NCI-H1105 (cell line): Measurements from ENCODE around the gene ARID1A.

Experiments
- DNase-seq: peaks from one replicate; lab custom pipeline; 2025; lab: John Stamatoyannopoulos, UW

Gene ARID1A

DNA sequence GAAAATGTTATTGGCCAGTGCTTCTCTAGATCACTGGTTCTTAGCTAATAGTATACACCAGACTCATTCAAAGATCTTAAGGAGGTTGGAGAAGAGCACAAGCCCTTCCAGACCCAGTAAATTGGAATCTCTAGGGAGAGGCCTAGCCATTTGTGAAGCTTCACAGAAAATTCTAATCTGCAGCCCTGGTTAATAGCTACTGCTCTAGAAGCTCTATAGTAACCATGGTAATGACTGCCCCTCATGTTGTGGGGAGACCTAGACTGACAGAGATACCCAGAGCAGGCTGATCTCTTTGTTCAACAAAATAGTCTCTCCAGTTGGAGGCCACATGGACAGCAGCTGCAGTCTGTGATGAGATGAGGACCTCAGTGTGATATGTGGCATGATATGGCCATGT lies 31.7 kb downstream of the ARID1A start:
- no peak for DNase-seq

DNA sequence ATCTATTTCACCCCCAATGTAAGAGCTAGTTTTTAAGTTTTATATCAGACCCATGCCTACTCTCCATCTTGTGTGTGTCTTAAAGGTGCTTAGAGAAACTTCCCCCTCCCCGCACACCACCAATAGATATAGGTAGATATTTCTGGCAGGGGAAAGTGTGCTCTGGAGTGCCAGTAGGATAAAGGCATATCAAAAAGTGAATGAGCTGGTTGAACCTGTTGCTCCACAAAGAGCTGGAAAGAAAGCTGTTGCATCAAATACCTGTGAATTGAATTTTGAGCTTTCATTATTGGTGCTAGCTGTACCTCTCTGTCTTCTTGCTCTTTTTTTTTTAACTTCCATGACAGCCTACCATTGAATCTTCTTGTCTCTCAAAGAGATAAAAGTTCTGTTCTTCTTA lies 32.8 kb downstream of the ARID1A start:
- no peak for DNase-seq

DNA sequence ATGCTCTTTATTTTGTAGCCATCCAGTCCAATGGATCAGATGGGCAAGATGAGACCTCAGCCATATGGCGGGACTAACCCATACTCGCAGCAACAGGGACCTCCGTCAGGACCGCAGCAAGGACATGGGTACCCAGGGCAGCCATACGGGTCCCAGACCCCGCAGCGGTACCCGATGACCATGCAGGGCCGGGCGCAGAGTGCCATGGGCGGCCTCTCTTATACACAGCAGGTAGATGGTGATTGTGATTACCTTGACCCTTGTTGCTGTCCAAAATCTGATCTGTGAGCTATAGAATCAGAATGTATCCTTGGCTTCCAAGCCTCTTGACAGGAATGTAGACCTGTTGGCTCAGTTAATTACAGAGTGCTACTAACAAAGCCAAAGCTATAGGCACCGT lies 33.8 kb downstream of the ARID1A start:
- no peak for DNase-seq

DNA sequence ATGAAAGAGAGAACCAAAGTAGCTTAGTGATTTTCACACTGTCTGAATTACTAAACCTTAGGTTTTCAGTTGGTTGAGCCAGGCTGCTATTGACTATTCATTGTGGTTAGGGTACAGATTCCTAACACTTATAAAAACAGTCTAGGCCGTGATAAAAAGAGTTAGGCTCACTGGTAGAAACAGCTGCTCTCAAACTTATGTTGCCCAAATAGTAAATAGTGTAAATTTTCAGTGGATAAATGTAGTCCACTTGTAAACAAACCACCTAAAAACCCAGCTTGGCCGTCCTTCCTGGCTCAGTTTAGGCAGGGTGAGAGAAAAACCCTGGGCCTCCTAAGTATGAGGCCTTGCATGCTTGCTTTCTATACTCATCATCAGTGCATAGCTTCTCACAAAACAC lies 34.9 kb downstream of the ARID1A start:
- DNase-seq: no peak

DNA sequence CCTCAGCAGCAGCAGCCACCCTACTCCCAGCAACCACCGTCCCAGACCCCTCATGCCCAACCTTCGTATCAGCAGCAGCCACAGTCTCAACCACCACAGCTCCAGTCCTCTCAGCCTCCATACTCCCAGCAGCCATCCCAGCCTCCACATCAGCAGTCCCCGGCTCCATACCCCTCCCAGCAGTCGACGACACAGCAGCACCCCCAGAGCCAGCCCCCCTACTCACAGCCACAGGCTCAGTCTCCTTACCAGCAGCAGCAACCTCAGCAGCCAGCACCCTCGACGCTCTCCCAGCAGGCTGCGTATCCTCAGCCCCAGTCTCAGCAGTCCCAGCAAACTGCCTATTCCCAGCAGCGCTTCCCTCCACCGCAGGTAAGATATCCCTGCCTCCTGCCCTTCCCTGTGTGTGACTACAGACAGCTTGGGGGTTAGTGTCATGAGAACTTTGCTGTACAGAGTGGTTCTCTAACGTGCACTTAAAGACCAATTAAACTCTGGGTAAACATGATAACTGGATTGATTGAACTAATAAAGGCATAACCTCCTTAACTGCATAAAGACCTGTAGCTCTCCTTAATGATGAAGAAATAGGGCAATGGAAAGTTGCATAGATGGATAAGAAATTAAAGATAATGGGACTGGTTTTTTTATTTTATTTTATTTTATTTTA lies 35.6 kb downstream of the ARID1A start:
- DNase-seq: no peak

DNA sequence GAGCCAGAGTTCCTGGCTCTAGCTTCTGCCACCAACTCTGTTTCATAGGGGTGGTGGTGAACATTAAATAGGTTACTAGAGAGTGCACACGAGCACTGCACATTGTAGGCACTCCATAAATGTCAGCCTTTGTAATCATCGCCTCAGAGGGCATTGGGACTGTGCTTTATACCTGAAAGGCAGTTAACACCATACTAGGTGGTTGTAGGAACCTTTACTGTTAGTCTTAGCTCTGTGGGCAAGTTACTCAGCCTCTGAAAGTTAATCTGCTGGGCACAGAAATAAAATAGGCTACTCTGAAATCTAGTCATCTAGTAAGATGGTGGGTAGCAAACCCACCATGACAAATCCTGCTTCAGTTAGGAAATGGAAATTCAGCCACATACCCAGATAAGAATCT lies 37.6 kb downstream of the ARID1A start:
- DNase-seq: no peak

DNA sequence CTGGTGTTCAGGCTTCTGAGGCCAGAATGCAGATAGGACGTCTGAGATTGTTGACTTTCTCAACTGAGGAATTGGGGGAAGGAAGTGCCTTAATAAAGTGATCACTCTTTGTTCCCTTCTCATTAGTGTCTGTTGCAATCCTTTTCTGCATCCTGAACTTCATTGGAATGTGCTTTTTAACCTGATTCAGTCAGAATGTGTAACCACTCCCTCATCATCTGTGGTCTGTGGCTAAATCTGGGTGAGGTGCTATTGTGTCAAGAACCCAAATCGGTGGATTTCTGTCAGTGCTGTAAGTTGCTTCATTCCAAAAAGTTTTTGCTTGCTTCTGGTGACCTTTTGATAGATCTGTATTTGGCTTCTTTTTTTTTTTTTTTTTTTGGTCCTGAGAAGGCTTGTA lies 38.2 kb downstream of the ARID1A start:
- no peak for DNase-seq

DNA sequence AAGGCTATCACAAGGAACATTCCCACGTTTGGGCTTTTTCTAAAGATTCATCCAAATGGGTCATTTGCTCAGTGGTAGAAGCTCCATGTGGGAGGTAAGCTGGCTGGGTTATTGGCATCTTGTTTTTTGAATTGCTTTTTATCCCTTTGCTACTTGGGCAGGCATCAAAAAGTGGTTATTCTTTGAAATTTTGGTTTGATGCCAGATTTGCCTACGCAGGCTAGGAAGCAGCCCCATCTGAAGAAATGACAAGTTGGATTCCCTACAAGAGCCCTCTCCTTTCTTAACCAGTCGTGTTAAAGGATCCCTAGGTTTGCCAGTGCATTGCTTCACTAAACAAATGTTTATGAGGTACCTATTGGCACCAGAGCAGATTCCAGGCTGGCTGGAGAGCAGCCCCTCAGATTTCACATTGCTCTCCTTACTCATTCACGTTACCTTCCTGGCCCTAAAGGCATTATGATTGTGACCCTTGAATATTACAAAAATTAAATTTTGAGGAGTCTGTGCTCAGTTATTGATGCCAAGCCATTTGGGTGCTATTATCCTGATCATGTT lies 38.8 kb downstream of the ARID1A start:
- DNase-seq: no peak

DNA sequence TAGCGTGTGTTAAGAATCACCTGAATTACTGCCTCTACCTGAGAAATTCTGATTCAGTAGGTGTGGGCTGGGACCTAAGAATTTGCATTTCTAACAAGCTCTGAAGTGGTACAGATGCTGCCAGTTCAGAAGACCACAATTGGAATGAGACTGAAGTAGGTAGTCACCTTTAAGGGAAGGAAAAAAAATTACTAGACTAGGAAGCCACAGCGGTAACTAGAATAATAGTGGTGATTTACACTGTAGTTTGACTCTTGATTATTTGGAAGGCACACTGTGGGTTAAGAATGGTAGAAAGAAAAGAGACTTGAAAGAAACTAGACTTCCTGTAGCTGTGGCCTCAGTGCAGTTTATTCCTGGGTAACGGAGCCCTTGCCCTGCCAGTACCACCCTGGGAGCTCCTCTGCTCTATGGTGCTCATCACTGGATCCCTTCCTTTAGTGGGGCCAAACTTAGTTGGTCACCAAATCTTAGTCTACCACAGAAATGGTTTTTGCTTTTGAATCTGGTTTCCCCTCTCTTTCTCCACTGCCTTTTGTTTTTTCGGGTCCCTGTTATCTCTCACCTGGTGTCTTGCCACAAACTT lies 43.6 kb downstream of the ARID1A start:
- no peak for DNase-seq

DNA sequence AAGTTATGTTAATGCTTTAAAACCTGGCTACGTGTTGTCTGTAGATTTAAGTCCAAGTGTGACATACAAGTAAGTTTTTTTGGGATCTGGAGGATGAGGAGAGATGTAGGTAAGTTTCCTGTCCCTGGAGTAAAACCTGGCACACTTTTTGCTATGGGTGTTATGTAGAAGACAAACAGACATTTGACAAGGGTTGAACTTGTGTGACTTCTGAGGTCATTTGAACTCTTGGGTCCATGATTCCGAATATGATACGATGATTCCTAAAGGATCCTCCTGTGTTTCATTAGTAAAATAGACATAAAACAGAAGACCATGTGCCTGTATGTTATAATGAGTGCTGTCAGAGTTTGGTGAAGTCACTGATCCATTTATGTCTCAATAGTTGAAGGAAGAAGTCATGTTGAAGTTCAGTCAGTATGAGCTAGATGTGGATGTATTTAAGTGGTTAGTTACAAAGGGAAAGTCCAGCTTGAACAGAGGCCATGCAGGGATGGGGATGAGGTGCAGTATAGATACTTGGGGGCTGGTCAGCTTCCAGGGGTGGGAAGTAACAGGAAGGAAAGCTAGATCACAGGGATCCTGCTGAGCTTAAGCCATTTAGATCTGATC lies 44.3 kb downstream of the ARID1A start:
- DNase-seq: no peak

DNA sequence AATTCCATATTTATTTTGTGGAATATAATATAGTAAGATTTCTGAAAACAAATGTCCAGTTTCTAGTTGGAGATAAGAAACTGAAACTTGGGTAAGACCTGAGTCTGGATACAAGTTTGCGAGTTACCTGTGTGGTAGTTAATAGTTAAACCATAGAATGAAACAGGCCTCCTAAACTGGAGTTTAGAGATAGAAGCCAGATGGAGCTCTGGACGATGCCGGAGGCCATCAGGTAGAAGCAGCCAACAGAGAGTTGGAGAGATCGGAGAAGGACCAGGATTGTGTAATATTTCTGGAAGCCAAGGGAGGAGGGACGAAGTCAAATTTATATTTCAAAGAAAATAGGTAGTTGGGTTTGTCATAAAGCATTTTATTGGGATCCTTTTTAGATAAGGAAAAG lies 45.1 kb downstream of the ARID1A start:
- DNase-seq: no peak

DNA sequence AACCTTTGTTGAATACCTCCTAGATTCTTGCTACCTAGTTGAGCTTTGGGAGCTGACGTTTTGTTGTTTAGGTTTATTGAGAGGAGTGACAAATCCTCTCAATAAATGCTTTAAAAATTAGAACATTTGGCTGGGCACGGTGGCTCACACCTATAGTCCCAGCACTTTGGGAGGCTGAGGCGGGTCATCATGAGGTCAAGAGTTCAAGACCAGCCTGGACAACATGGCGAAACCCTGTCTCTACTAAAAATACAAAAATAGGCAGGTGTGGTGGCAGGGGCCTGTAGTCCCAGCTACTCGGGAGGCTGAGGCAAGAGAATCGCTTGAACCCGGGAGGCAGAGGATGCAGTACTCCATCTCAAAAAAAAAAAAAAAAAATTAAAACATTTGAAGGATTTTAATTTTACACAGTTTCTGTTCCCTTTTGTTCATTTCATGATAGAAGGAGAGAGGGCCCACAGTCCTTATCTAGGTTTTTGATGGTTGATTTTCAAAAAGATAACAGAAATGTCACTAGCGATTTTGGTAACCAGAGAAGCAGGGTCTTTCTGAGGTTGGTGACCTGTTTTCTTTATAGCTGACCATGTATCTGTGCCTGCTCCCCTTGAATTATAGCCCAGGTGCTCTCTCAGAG lies 47.7 kb downstream of the ARID1A start:
- DNase-seq: no peak

DNA sequence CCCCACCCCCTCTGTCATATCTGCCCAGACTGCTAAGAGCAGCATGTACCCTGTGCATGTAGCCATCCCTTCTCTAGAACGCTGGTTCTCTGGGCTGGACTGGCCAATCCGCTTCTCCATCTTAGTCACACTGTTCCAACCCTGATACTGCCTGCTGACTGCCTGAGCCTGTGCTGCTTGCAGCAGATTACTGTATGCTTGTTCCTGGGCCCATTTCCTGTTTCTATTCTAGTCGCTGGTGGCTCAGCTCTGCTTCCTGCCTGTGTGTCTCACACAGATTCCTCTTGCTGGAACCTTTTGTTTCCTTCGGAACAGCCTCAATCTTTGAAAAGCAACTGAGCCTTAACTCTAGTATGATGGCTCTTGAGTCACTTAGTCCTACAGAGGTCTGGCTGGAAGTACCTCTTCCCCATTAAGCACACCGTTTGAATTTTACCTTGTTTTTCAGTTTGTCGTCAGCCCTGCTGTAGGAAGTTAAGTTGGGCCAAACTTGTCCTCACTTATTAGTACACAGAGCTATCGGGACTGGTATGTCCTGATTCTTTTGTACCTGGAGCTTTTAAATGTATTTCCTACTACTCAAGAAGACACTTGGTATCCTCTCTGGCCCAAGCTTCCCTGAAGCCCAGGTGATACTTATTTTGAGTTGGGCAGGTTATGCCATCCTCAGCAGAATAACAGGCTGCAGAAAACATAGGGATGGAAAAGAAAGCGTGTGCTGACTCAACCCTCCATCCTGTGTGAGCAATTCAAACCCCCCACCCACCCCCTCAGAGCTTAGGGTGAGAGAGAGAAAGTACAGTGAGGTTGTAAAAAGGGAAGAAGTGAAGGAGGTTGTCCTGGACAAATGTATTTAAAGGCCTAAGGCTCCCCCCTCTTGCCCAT lies 48.5 kb downstream of the ARID1A start:
- DNase-seq: no peak

DNA sequence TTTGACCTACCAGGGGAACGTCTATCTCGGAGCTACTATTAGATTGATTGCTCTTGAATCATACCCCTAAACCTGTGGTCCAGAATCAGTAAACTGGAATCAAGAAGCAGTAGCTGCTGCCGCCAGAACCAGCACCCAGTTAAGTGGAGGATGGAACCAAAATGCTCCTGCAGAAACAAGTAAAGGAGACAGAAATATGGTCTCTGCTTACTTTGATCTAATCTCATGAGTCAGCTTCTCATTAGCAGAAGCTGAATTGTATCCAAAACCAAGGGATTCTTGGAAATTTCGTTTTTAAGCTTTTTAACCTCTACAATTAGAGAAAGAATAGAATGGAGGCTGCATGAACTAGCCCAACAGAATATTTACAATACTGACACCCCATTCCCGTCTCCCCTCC lies 49.4 kb downstream of the ARID1A start:
- no peak for DNase-seq

DNA sequence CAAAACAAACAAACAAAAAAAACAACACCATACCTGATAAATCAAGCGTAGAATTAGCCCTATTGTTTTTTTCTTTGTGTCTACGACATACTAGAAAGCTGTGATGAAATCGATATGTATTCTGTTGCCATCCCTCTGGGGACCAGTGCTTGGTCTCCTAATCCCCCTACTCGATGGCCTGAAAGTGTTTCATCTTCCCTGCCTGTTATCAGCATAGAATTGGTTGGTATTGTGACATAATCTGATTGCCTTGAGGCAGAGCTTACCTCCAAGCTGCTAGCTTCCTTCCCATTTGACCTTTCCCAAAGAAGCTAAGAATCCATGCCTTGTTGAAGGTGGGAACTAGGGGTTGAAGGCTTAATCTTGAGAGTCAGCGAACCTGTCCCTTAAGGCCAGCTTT lies 51.2 kb downstream of the ARID1A start:
- no peak for DNase-seq

DNA sequence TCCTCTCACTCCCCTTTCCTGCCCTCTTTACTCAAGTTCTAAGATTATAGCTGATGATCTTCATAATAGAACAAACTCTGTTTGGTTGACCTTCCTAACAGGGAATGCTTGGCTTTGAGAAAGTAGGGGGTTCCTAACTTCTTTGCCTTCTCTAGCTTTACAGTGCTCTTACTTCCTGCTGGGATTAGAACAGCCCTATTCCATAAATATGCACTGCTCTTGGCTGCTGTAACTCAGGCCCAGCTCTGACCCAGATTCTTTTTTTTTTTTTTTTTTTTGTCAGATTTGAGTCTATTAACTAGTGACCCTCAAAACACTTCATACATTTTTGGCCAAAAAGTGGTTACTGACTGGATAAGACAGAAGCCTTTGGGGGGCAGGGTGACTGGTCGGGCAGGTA lies 52.5 kb downstream of the ARID1A start:
- no peak for DNase-seq

DNA sequence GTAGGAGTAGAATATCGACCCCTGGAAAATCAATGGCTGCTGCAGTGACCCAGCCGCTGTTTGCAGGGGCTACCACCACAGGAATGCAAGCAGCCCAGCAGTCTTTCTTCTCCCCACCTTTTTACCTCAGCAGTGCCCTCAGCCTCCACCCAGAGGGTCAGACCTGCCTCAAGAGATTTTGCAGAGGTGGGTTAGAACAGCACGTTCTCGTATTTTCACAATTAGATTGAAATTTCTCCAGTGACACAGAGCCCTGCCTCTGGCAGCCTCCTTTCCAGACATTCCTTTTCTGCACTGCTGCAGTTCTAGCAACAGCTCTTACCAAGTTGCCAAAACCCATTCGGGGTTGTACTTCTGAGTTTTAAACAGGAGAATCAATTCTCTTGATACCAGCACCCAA lies 53.6 kb downstream of the ARID1A start:
- DNase-seq: no peak

DNA sequence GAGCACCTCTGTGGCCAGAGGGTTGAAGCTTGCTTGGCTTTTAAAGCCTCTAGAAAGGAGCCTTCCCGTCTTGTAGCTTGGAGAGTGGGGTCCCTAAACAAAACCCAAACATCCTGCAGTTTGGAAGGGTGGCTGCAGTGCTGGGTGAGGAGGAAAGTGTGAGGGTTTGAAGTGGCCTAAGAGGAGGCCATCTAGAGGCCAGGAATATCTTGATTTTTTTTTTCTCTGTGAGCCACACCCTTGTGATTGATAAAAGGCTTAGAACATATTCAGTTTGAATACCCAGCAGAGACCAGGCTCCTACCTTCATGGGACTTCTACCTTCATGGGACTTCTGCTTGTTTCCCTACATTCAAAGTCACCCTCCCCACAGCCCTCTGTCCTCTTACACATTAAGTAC lies 54.6 kb downstream of the ARID1A start:
- DNase-seq: no peak

DNA sequence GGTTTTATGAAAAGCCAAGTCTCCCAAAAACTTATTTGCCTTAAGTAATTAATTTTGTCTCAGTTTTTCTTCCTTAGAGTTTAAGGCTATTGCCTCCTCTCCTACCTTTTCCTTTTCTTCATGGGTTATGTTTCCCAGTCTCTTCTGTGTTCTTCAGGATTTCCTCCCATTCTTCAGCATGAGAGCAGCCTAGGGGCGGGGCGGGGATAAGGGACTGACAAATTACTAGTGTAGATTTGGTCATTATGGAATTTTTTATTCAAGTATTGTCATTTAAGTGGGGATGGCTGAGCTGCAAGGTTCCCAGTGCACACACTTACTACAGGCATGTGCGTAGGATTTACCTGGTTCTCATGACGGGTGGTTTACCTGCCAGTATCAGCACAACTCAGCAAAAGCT lies 56.7 kb downstream of the ARID1A start:
- no peak for DNase-seq

DNA sequence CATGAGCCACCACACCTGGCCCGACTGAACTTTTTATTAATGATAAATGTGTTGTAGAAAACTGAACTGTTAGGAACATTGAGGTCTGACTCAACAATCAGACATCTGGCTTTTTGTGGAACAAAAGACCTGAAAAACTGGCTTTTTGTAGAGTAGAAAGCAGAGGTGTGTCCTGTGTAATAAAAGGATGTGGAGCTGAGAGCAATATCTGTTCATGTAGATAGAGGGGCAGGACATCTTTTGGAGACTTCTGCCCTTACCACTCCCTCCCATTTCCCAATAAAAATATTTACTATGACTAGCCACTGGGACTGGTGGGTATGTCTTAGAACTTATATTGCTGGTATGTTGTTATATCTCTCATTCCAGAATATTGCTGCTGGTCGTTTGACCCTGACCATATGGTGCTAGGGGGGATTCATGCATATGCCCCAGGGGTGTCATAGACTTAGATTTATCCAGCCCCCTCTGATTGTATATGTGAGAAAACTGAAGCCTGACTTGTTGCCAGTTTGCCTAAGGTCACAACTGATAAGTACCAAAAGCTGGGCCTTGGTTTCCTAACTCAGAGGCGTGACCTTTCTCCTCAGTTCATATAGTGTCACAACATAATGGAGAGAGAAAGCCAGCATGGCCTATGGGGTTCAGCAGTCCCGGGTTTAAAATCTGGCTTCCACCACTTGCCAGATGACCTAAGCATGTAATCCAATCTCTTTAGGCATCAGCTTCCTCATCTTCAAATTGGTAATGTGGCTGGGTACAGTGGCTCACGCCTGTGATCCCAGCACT lies 58.5 kb downstream of the ARID1A start:
- no peak for DNase-seq

DNA sequence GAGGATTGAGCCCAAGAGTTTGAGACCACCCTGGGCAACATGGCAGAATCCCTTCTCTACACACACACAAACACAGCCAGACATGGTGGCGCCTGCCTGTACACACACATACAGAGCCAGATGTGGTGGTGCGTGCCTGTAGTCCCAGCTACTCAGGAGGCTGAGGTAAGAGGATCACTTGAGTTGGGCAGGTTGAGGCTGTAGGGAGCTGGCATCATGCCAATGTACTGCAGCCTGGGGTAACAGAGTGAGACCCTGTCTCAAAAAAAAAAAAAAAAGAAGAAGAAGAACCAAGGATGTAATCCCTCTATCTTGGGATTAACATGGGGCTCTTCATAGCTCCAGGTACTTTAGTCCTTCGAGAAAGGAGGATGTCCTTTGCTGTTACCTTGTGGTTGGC lies 62.5 kb downstream of the ARID1A start:
- no peak for DNase-seq
